HepG2 (cell line): Measurements from ENCODE around the gene RAB5B. TPM values are rescaled to one million over a fixed set of nuclear protein-coding genes. Genes with fewer than 3 reads are reported as not detected.
A peak's percentile ranks its signal among the peaks of the same experiment; 100 is the strongest.

Experiments
- ARNTL ChIP-seq: sonication (generic); formaldehyde crosslinking; IDR thresholded peaks from 2 replicates; pipeline ENCODE4 v1.4.0; 2020; ENCODE audit warnings: mild to moderate bottlenecking, missing genetic modification reagents
- BRD4 ChIP-seq: sonication (generic); formaldehyde crosslinking; IDR thresholded peaks from 2 replicates; pipeline ENCODE4 v1.4.0; 2020; ENCODE audit warnings: missing genetic modification reagents
- ETV6 ChIP-seq: sonication (generic); formaldehyde crosslinking; conservative IDR thresholded peaks from 2 replicates; pipeline ENCODE4 v1.4.0; 2020; ENCODE audit warnings: missing genetic modification reagents
- GFI1 ChIP-seq: sonication (generic); formaldehyde crosslinking; IDR thresholded peaks from 2 replicates; pipeline ENCODE4 v1.5.0; 2020; ENCODE audit warnings: missing genetic modification reagents, mild to moderate bottlenecking, borderline replicate concordance
- GTF2F1 ChIP-seq: fragments of 150-350 bp; IDR thresholded peaks from 2 replicates; pipeline ENCODE4 v1.6.1; 2014; ENCODE audit warnings: low read length
- MEIS2 ChIP-seq: sonication (generic); formaldehyde crosslinking; IDR thresholded peaks from 2 replicates; pipeline ENCODE4 v1.9.0; 2021; ENCODE audit warnings: mild to moderate bottlenecking, missing genetic modification reagents
- MYNN ChIP-seq: sonication (generic); formaldehyde crosslinking; IDR thresholded peaks from 2 replicates; pipeline ENCODE4 v1.4.0; 2020; ENCODE audit warnings: mild to moderate bottlenecking, low read depth, missing genetic modification reagents
- NCOA2 ChIP-seq: sonication (generic); formaldehyde crosslinking; IDR thresholded peaks from 2 replicates; pipeline ENCODE4 v1.8.0; 2022; ENCODE audit warnings: inconsistent platforms
- NFATC3 ChIP-seq: sonication (generic); formaldehyde crosslinking; IDR thresholded peaks from 2 replicates; pipeline ENCODE4 v1.5.1; 2020; ENCODE audit warnings: mild to moderate bottlenecking, missing genetic modification reagents
- PRMT3 ChIP-seq: sonication (generic); formaldehyde crosslinking; IDR thresholded peaks from 2 replicates; pipeline ENCODE4 v1.8.1; 2022; ENCODE audit warnings: low read depth, mild to moderate bottlenecking, moderate library complexity, missing genetic modification reagents, borderline replicate concordance
- RNF2 ChIP-seq: fragments of 450-650 bp; conservative IDR thresholded peaks from 2 replicates; pipeline ENCODE4 v1.6.1; 2016; ENCODE audit warnings: low read depth
- SOX5 ChIP-seq: IDR thresholded peaks from 2 replicates; pipeline ENCODE4 v1.6.1; 2016; ENCODE audit warnings: borderline replicate concordance
- STAG1 ChIP-seq: sonication (generic); formaldehyde crosslinking; IDR thresholded peaks from 2 replicates; pipeline ENCODE4 v1.4.0; 2020; ENCODE audit warnings: missing genetic modification reagents
- ZFY ChIP-seq: sonication (generic); formaldehyde crosslinking; IDR thresholded peaks from 2 replicates; pipeline ENCODE4 v1.4.0; 2020; ENCODE audit warnings: missing genetic modification reagents
- ZNF292 ChIP-seq: sonication (generic); formaldehyde crosslinking; IDR thresholded peaks from 2 replicates; pipeline ENCODE4 v1.8.1; 2022; ENCODE audit warnings: mild to moderate bottlenecking, low read depth, missing genetic modification reagents, borderline replicate concordance
- ZNF335 ChIP-seq: sonication (generic); formaldehyde crosslinking; IDR thresholded peaks from 2 replicates; pipeline ENCODE4 v1.4.0; 2020; ENCODE audit warnings: missing genetic modification reagents
- ZNF598 ChIP-seq: sonication (generic); formaldehyde crosslinking; IDR thresholded peaks from 2 replicates; pipeline ENCODE4 v1.5.1; 2020; ENCODE audit warnings: mild to moderate bottlenecking, missing genetic modification reagents, borderline replicate concordance
- ZNF605 ChIP-seq: sonication (generic); formaldehyde crosslinking; IDR thresholded peaks from 2 replicates; pipeline ENCODE4 v1.8.0; 2022; ENCODE audit warnings: mild to moderate bottlenecking, missing genetic modification reagents
- ZNF672 ChIP-seq: sonication (generic); formaldehyde crosslinking; IDR thresholded peaks from 2 replicates; pipeline ENCODE4 v1.8.1; 2022; ENCODE audit warnings: missing genetic modification reagents
- ZNF749 ChIP-seq: sonication (generic); formaldehyde crosslinking; IDR thresholded peaks from 2 replicates; pipeline ENCODE4 v1.8.0; 2022; ENCODE audit warnings: mild to moderate bottlenecking, missing genetic modification reagents, moderate library complexity, borderline replicate concordance
- polyA plus RNA-seq, 8 experiments: library from polyadenylated mRNA; depleted of rRNA in 3 of 8; stranded (reverse) in 7 of 8; unstranded in 1 of 8; fragments of >200 nt; fragmentation: Illumina TruSeq in 4 of 8; extraction: Trizol in 4 of 8; gene quantifications; 2 replicates each; pipeline versions ENCODE4 v1.2.1 to v1.2.3, GENCODE V29; 2011 to 2016; ENCODE audit warnings: low read depth in 4 of 8, missing spikeins in 1 of 8, mixed read lengths in 1 of 8; ENCODE audit not compliant: insufficient read depth in 1 of 8
- total RNA-seq, 5 experiments: library from RNA; depleted of rRNA; stranded (reverse); fragments of >200 nt; fragmentation: Illumina TruSeq; extraction: Trizol; gene quantifications; 2 replicates each; pipeline ENCODE4 v1.2.3, GENCODE V29; 2016; ENCODE audit warnings: low read depth in 1 of 5
- TF ChIP-seq, protein P1 (sequence below): sonication (generic); formaldehyde crosslinking; IDR thresholded peaks from 2 replicates; pipeline ENCODE4 v1.5.1; 2020; ENCODE audit warnings: missing genetic modification reagents, mild to moderate bottlenecking, borderline replicate concordance
- TF ChIP-seq, protein P2 (sequence below): sonication (generic); formaldehyde crosslinking; IDR thresholded peaks from 2 replicates; pipeline ENCODE4 v1.8.0; 2022; ENCODE audit warnings: mild to moderate bottlenecking, missing genetic modification reagents
- TF ChIP-seq, protein P3 (sequence below): sonication (generic); formaldehyde crosslinking; conservative IDR thresholded peaks from 2 replicates; pipeline ENCODE4 v1.4.0; 2020; ENCODE audit warnings: missing genetic modification reagents
- TF ChIP-seq, protein P4 (sequence below): sonication (generic); formaldehyde crosslinking; IDR thresholded peaks from 2 replicates; pipeline ENCODE4 v1.4.0; 2020; ENCODE audit warnings: missing genetic modification reagents, borderline replicate concordance

The RAB5B gene
- total and polyA plus RNA-seq, 2 of the 13 experiments (the other 11 are each of a cell fraction or from before 2014, with no cell fraction given): 26.0 to 68.3 TPM

DNA sequence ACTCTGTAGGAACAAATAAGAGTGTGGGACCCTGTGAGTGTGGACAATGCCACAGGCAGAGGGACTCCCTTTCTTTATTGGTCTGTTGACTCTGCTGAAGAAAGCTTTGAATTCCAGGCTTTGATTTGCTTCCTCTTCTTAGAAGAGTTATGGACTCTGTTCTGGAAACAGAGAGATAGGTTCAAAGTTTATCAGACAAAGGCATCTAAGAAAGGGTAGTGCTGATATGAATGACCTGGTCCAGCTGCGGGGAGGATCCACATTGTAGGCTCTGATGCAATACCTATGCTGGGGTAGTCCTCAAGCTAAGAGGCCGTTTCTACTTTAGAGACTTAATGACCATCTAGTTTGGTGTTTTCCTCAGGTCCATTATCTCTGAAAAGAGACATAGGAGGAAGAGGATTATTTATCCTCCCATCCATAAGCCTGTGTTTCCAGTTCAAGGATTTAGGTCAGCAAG is 36.3 kb downstream of the RAB5B start (continued):
- TF ChIP-seq SOX5 (CRISPR knock-in tag): peak; percentile 92
- TF ChIP-seq ARNTL (CRISPR knock-in tag): no peak
- TF ChIP-seq ZFY (CRISPR knock-in tag): no peak
- peak; percentile 50; the same call in 1 of the 2 replicates for TF ChIP-seq ZNF605 (CRISPR knock-in tag)
- no peak for TF ChIP-seq MEIS2 (CRISPR knock-in tag)
- no peak for TF ChIP-seq RNF2
- no peak for TF ChIP-seq ZNF292 (CRISPR knock-in tag)
- TF ChIP-seq ZNF335 (CRISPR knock-in tag): no peak
- TF ChIP-seq ZNF598 (CRISPR knock-in tag): no peak
- TF ChIP-seq GTF2F1: no peak
- TF ChIP-seq, protein P1, sequence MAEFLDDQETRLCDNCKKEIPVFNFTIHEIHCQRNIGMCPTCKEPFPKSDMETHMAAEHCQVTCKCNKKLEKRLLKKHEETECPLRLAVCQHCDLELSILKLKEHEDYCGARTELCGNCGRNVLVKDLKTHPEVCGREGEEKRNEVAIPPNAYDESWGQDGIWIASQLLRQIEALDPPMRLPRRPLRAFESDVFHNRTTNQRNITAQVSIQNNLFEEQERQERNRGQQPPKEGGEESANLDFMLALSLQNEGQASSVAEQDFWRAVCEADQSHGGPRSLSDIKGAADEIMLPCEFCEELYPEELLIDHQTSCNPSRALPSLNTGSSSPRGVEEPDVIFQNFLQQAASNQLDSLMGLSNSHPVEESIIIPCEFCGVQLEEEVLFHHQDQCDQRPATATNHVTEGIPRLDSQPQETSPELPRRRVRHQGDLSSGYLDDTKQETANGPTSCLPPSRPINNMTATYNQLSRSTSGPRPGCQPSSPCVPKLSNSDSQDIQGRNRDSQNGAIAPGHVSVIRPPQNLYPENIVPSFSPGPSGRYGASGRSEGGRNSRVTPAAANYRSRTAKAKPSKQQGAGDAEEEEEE: no peak
- TF ChIP-seq ZNF749 (CRISPR knock-in tag): no peak
- no peak for TF ChIP-seq ZNF672 (CRISPR knock-in tag)
- TF ChIP-seq NFATC3: no peak
- peak; percentile 68 for TF ChIP-seq NCOA2 (CRISPR knock-in tag)
- no peak for TF ChIP-seq ETV6 (CRISPR knock-in tag)
- TF ChIP-seq MYNN: no peak
- TF ChIP-seq, protein P2, sequence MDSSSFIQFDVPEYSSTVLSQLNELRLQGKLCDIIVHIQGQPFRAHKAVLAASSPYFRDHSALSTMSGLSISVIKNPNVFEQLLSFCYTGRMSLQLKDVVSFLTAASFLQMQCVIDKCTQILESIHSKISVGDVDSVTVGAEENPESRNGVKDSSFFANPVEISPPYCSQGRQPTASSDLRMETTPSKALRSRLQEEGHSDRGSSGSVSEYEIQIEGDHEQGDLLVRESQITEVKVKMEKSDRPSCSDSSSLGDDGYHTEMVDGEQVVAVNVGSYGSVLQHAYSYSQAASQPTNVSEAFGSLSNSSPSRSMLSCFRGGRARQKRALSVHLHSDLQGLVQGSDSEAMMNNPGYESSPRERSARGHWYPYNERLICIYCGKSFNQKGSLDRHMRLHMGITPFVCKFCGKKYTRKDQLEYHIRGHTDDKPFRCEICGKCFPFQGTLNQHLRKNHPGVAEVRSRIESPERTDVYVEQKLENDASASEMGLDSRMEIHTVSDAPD: no peak
- no peak for TF ChIP-seq STAG1 (CRISPR knock-in tag)
- no peak for TF ChIP-seq BRD4 (CRISPR knock-in tag)
- TF ChIP-seq GFI1: peak; percentile 99
- TF ChIP-seq PRMT3 (CRISPR knock-in tag): no peak
- TF ChIP-seq, protein P3, sequence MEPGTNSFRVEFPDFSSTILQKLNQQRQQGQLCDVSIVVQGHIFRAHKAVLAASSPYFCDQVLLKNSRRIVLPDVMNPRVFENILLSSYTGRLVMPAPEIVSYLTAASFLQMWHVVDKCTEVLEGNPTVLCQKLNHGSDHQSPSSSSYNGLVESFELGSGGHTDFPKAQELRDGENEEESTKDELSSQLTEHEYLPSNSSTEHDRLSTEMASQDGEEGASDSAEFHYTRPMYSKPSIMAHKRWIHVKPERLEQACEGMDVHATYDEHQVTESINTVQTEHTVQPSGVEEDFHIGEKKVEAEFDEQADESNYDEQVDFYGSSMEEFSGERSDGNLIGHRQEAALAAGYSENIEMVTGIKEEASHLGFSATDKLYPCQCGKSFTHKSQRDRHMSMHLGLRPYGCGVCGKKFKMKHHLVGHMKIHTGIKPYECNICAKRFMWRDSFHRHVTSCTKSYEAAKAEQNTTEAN (CRISPR knock-in tag): 0 out of 2 replicates have a peak, but pooled peaks have one; percentile 32
- TF ChIP-seq, protein P4, sequence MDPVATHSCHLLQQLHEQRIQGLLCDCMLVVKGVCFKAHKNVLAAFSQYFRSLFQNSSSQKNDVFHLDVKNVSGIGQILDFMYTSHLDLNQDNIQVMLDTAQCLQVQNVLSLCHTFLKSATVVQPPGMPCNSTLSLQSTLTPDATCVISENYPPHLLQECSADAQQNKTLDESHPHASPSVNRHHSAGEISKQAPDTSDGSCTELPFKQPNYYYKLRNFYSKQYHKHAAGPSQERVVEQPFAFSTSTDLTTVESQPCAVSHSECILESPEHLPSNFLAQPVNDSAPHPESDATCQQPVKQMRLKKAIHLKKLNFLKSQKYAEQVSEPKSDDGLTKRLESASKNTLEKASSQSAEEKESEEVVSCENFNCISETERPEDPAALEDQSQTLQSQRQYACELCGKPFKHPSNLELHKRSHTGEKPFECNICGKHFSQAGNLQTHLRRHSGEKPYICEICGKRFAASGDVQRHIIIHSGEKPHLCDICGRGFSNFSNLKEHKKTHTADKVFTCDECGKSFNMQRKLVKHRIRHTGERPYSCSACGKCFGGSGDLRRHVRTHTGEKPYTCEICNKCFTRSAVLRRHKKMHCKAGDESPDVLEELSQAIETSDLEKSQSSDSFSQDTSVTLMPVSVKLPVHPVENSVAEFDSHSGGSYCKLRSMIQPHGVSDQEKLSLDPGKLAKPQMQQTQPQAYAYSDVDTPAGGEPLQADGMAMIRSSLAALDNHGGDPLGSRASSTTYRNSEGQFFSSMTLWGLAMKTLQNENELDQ (CRISPR knock-in tag): no peak
